HepG2 (cell line): ENCODE results near the gene ATP5F1E. TPM values are rescaled to one million over a fixed set of nuclear protein-coding genes. Genes with fewer than 3 reads are reported as not detected.

Source experiments
- ATAC-seq: fragments of 200-7000 bp; cut with Tn5 transposase; 3 replicates; pipeline ENCODE4 v1.9.1; 2020; ENCODE audit warnings: mild to moderate bottlenecking, moderate library complexity
- BruUV-seq: library from RNA; stranded (reverse); fragments of 400-500 nt; replicated peaks from 2 replicates; lab custom pipeline; 2021; lab: Mats Ljungman, UMichigan
- CTCF ChIA-PET: fragments of 300-600 bp; formaldehyde crosslinking; extraction: SDS; loops from one replicate; lab custom pipeline; 2021; ENCODE audit warnings: low total read pairs, inconsistent platforms, low intra/inter-chr PET ratio; lab: Yijun Ruan, JAX
- POLR2A ChIA-PET: fragments of 350-600 bp; sonication (Branson Sonifier 250); formaldehyde crosslinking; loops from one replicate; lab custom pipeline; 2020; ENCODE audit warnings: antibody characterized with exemption, inconsistent platforms; lab: Yijun Ruan, JAX
- DNase-seq: peaks from one replicate; pipeline ENCODE4 v3.0.0-alpha.2; 2015; ENCODE audit warnings: low spot score
- FAIRE-seq: peaks from 3 replicates; lab custom pipeline; 2011; peaks lifted over from hg19 to GRCh38; lab: Jason Lieb, UNC
- H2AFZ ChIP-seq: one replicate; pipeline ENCODE4 v1.6.1; 2011; ENCODE audit warnings: low read length, inconsistent platforms
- H3K27ac ChIP-seq: fragments of 300-600 bp; 3 replicates; pipeline ENCODE4 v1.8.0; 2011; ENCODE audit warnings: mixed run types, mild to moderate bottlenecking, mixed read lengths, low read length, inconsistent platforms; ENCODE audit not compliant: insufficient read depth; ENCODE audit errors: extremely low read length
- H3K27me3 ChIP-seq, 2 experiments: fragments of 200-600 bp in 1 of 2; 2 replicates in 1 of 2; 3 replicates in 1 of 2; pipeline versions ENCODE4 v1.6.0 to v1.8.0; 2011; ENCODE audit warnings: low read length in 2 of 2, mild to moderate bottlenecking in 2 of 2, moderate library complexity in 2 of 2, inconsistent platforms in 1 of 2; ENCODE audit not compliant: insufficient read depth in 2 of 2, control insufficient read depth in 1 of 2
- H3K36me3 ChIP-seq, 2 experiments: fragments of 200-600 bp in 1 of 2; replicated peaks in 1 of 2; 2 replicates in 1 of 2; 3 replicates in 1 of 2; pipeline versions ENCODE4 v1.5.1 to v1.8.0; 2011; ENCODE audit warnings: low read length in 2 of 2, inconsistent platforms in 1 of 2; ENCODE audit not compliant: insufficient read depth in 2 of 2, control insufficient read depth in 1 of 2
- H3K4me1 ChIP-seq: 2 replicates; pipeline ENCODE4 v1.5.1; 2012; ENCODE audit warnings: low read length, inconsistent platforms; ENCODE audit not compliant: insufficient read depth
- H3K4me2 ChIP-seq: 2 replicates; pipeline ENCODE4 v1.6.0; 2011; ENCODE audit warnings: low read depth, low read length, inconsistent platforms
- H3K4me3 ChIP-seq, 3 experiments: fragments of 200-600 bp in 1 of 3; sonication (generic), shearing (Covaris generic) in 1 of 3; replicated peaks in 1 of 3; 2 replicates each; pipeline ENCODE4 v1.5.1; 2011 to 2016; ENCODE audit warnings: low read length in 3 of 3, inconsistent platforms in 2 of 3, low read depth in 2 of 3, mild to moderate bottlenecking in 2 of 3, control low read depth in 1 of 3, mixed read lengths in 1 of 3; ENCODE audit not compliant: insufficient read depth in 1 of 3
- H3K79me2 ChIP-seq: one replicate; pipeline ENCODE4 v1.6.1; 2011; ENCODE audit warnings: low read length, inconsistent platforms; ENCODE audit not compliant: insufficient read depth
- H3K9ac ChIP-seq: 2 replicates; pipeline ENCODE4 v1.6.0; 2011; ENCODE audit warnings: mild to moderate bottlenecking, low read depth, low read length, inconsistent platforms; ENCODE audit not compliant: insufficient read depth
- H3K9me3 ChIP-seq: 2 replicates; pipeline ENCODE4 v1.5.1; 2012; ENCODE audit warnings: mild to moderate bottlenecking, low read length
- H4K20me1 ChIP-seq: 2 replicates; pipeline ENCODE4 v1.6.0; 2011; ENCODE audit warnings: inconsistent platforms, mild to moderate bottlenecking, low read length, moderate library complexity; ENCODE audit not compliant: insufficient read depth
- AGO2 ChIP-seq: fragments of 200-400 bp; formaldehyde crosslinking; optimal IDR thresholded peaks from 2 replicates; pipeline ENCODE3; 2017; ENCODE audit warnings: mild to moderate bottlenecking, low read depth, low read length, moderate library complexity
- ATF1 ChIP-seq: IDR thresholded peaks from 2 replicates; pipeline ENCODE4 v1.6.1; 2016; ENCODE audit warnings: mild to moderate bottlenecking, control low read depth
- ATRX ChIP-seq: sonication (generic); formaldehyde crosslinking; IDR thresholded peaks from 2 replicates; pipeline ENCODE4 v1.4.0; 2020; ENCODE audit warnings: missing genetic modification reagents, borderline replicate concordance
- HCFC1 ChIP-seq: fragments of 150-350 bp; IDR thresholded peaks from 2 replicates; pipeline ENCODE4 v1.6.1; 2014; ENCODE audit warnings: low read depth, low read length
- IRX3 ChIP-seq: sonication (generic); formaldehyde crosslinking; IDR thresholded peaks from 2 replicates; pipeline ENCODE4 v1.8.1; 2023; ENCODE audit warnings: mild to moderate bottlenecking, low read depth, missing genetic modification reagents, borderline replicate concordance
- KDM5B ChIP-seq: sonication (generic); formaldehyde crosslinking; IDR thresholded peaks from 2 replicates; pipeline ENCODE4 v1.4.0; 2020; ENCODE audit warnings: missing genetic modification reagents, mild to moderate bottlenecking, borderline replicate concordance
- NFATC3 ChIP-seq: sonication (generic); formaldehyde crosslinking; IDR thresholded peaks from 2 replicates; pipeline ENCODE4 v1.5.1; 2020; ENCODE audit warnings: mild to moderate bottlenecking, missing genetic modification reagents
- NR2F6 ChIP-seq, 2 experiments: IDR thresholded peaks; 2 replicates each; pipeline ENCODE4 v1.6.1; 2016; ENCODE audit warnings: antibody characterized with exemption in 1 of 2, mild to moderate bottlenecking in 1 of 2
- SIN3B ChIP-seq: fragments of 150-350 bp; IDR thresholded peaks from 2 replicates; pipeline ENCODE4 v1.6.1; 2014; ENCODE audit warnings: low read length
- SKI ChIP-seq: fragments of 450-650 bp; IDR thresholded peaks from one replicate; pipeline ENCODE4 v1.6.1; 2018; ENCODE audit warnings: mild to moderate bottlenecking; ENCODE audit not compliant: partially characterized antibody
- SP4 ChIP-seq: sonication (generic); formaldehyde crosslinking; IDR thresholded peaks from 2 replicates; pipeline ENCODE4 v1.8.1; 2023; ENCODE audit warnings: mild to moderate bottlenecking, missing genetic modification reagents
- ZC3H13 ChIP-seq: sonication (generic); formaldehyde crosslinking; IDR thresholded peaks from 2 replicates; pipeline ENCODE4 v1.8.1; 2023; ENCODE audit warnings: mild to moderate bottlenecking, missing genetic modification reagents, moderate library complexity
- ZNF510 ChIP-seq: sonication (generic); formaldehyde crosslinking; IDR thresholded peaks from 2 replicates; pipeline ENCODE4 v1.4.0; 2020; ENCODE audit warnings: low read depth, mild to moderate bottlenecking, missing genetic modification reagents
- ZNF563 ChIP-seq: sonication (generic); formaldehyde crosslinking; IDR thresholded peaks from 2 replicates; pipeline ENCODE4 v1.8.0; 2022; ENCODE audit warnings: mild to moderate bottlenecking, moderate library complexity, missing genetic modification reagents
- ZNF644 ChIP-seq: IDR thresholded peaks from 2 replicates; pipeline ENCODE4 v1.6.1; 2016; ENCODE audit warnings: low read depth
- ZNF687 ChIP-seq: sonication (generic); formaldehyde crosslinking; IDR thresholded peaks from 2 replicates; pipeline ENCODE4 v1.5.1; 2020; ENCODE audit warnings: mild to moderate bottlenecking, missing genetic modification reagents, moderate library complexity
- WGBS: methylation state at CpG from one replicate; pipeline ENCODE4 v1.1.6; 2017; ENCODE audit warnings: low lambda C conversion rate; 5-methylcytosine and 5-hydroxymethylcytosine counted together
- in situ Hi-C: cut with HindIII; loops from 2 replicates; pipeline ENCODE4 v1.10.0; 2017; ENCODE audit warnings: low pct_unique_long_range_greater_than_20kb; ENCODE audit not compliant: extremely low pct_ligation_motif_present
- intact Hi-C: fragments of 100-400 bp; cut with micrococcal nuclease; formaldehyde crosslinking; loops from one replicate; pipeline ENCODE4 v1.10.0; 2022; ENCODE audit not compliant: unreplicated experiment
- polyA plus RNA-seq, 8 experiments: library from polyadenylated mRNA; depleted of rRNA in 3 of 8; stranded (reverse) in 7 of 8; unstranded in 1 of 8; fragments of >200 nt; fragmentation: Illumina TruSeq in 4 of 8; extraction: Trizol in 4 of 8; gene quantifications; 2 replicates each; pipeline versions ENCODE4 v1.2.1 to v1.2.3, GENCODE V29; 2011 to 2016; ENCODE audit warnings: low read depth in 4 of 8, missing spikeins in 1 of 8, mixed read lengths in 1 of 8; ENCODE audit not compliant: insufficient read depth in 1 of 8
- total RNA-seq, 5 experiments: library from RNA; depleted of rRNA; stranded (reverse); fragments of >200 nt; fragmentation: Illumina TruSeq; extraction: Trizol; gene quantifications; 2 replicates each; pipeline ENCODE4 v1.2.3, GENCODE V29; 2016; ENCODE audit warnings: low read depth in 1 of 5
- TF ChIP-seq, protein P1 (sequence below): sonication (generic); formaldehyde crosslinking; IDR thresholded peaks from 2 replicates; pipeline ENCODE4 v1.5.0; 2020; ENCODE audit warnings: missing genetic modification reagents
- TF ChIP-seq, protein P2 (sequence below): sonication (generic); formaldehyde crosslinking; IDR thresholded peaks from 2 replicates; pipeline ENCODE4 v1.5.0; 2020; ENCODE audit warnings: mild to moderate bottlenecking, missing genetic modification reagents

ATP5F1E gene
- total and polyA plus RNA-seq, 2 of the 13 experiments (the other 11 are each of a cell fraction or from before 2014, with no cell fraction given): 121 to 134 TPM

DNA sequence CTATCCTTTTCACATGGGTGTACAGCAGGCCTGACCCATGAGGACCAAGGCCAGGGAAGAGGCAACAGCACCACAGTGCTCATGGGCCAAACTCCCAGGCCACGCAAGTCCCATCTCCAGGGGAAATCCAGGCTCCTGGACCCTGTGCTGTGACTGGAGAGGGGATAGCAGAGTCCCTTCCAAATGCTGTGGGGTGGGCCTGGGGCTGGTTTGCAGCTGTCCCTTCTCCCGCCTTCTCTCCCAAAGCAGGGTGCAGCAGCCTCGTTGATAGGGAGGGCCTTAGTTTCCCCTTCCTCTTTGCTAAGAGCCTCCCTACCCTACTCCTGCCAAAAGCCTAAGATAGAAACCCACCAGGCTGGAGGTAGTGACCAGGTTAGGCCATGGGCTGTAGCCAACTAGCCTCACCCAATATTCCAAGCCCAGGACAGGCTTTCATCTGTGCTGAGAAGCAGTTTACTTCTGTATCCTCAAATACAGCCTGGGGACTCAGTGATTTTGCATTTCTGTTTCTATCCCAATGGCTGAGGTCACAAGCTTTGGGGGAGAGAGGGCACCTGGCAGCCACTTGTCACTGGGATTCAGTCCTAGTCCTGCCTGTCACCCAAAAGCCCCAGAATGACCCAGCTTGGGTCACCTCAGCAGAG lies 26.5 kb downstream of the ATP5F1E start:
- in situ Hi-C loops (no loop called here), intact Hi-C loops (loop anchor here (1.0 kb wide), 1 partner anchor 11 kb away; no protein-coding TSS in a partner anchor)
- 61% methylated on average over 3 of the region's 3 CpGs for WGBS
- Histone ChIP-seq H4K20me1 (no peaks in the 10 kb centered on the region), H3K27me3 (peaks cover 2 to 27% of the 10 kb centered on the region in 2 experiments), H2AFZ (no peak overlapping the region), H3K9ac (no peak overlapping the region), H3K9me3 (no peaks in the 10 kb centered on the region), H3K4me2 (peak overlapping the region; percentile 90), H3K4me1 (peaks cover 93% of the 10 kb centered on the region), H3K79me2 (no peaks in the 10 kb centered on the region), H3K36me3 (no peaks in the 10 kb centered on the region), H3K27ac (peak overlapping the region; percentile 3), H3K4me3 (peak overlapping the region in 1 of 3 experiments; percentile 73; a peak in 1 of 6 replicates)
- no TSS peak for BruUV-seq
- DNase-seq (no peak), ATAC-seq (peak; percentile 27), FAIRE-seq (no peak)
- ChIA-PET CTCF (no interaction called here), POLR2A (interaction anchor here (0.8 to 2.1 kb wide), 7 partner anchors 10 to 27 kb away, joined by 3 to 9 read pairs (median 4); partner anchors contain the start of genes ATP5F1E and NELFCD)
- TF ChIP-seq ATRX (no peak), SP4 (CRISPR knock-in tag) (no peak), NFATC3 (CRISPR knock-in tag) (no peak), ZC3H13 (no peak), SIN3B (no peak), NR2F6 (IDR thresholded peaks at IDR 0.05) (no peak), NR2F6 (CRISPR knock-in tag; IDR thresholded peaks at IDR 0.05) (no peak), IRX3 (no peak), SKI (no peak), AGO2 (no peak), ZNF510 (CRISPR knock-in tag) (no peak), ZNF644 (no peak), ZNF687 (CRISPR knock-in tag) (peak; percentile 39; the same call in 1 of the 2 replicates), HCFC1 (no peak), ZNF563 (CRISPR knock-in tag) (no peak), ATF1 (CRISPR knock-in tag) (no peak), KDM5B (CRISPR knock-in tag) (no peak)
- TF ChIP-seq, protein P1, sequence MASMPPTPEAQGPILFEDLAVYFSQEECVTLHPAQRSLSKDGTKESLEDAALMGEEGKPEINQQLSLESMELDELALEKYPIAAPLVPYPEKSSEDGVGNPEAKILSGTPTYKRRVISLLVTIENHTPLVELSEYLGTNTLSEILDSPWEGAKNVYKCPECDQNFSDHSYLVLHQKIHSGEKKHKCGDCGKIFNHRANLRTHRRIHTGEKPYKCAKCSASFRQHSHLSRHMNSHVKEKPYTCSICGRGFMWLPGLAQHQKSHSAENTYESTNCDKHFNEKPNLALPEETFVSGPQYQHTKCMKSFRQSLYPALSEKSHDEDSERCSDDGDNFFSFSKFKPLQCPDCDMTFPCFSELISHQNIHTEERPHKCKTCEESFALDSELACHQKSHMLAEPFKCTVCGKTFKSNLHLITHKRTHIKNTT: no peak
- TF ChIP-seq, protein P2, sequence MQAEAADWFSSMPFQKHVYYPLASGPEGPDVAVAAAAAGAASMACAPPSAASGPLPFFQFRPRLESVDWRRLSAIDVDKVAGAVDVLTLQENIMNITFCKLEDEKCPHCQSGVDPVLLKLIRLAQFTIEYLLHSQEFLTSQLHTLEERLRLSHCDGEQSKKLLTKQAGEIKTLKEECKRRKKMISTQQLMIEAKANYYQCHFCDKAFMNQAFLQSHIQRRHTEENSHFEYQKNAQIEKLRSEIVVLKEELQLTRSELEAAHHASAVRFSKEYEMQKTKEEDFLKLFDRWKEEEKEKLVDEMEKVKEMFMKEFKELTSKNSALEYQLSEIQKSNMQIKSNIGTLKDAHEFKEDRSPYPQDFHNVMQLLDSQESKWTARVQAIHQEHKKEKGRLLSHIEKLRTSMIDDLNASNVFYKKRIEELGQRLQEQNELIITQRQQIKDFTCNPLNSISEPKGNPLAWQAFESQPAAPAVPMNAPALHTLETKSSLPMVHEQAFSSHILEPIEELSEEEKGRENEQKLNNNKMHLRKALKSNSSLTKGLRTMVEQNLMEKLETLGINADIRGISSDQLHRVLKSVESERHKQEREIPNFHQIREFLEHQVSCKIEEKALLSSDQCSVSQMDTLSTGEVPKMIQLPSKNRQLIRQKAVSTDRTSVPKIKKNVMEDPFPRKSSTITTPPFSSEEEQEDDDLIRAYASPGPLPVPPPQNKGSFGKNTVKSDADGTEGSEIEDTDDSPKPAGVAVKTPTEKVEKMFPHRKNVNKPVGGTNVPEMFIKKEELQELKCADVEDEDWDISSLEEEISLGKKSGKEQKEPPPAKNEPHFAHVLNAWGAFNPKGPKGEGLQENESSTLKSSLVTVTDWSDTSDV (CRISPR knock-in tag): no peak
